ENCODE data around the gene DOCK3. TPM values are rescaled to one million over a fixed set of nuclear protein-coding genes. Genes with fewer than 3 reads are reported as not detected.

The DOCK3 gene
- polyA plus RNA-seq, 1 donor from 2014 or later, result 15.6 TPM

DNA sequence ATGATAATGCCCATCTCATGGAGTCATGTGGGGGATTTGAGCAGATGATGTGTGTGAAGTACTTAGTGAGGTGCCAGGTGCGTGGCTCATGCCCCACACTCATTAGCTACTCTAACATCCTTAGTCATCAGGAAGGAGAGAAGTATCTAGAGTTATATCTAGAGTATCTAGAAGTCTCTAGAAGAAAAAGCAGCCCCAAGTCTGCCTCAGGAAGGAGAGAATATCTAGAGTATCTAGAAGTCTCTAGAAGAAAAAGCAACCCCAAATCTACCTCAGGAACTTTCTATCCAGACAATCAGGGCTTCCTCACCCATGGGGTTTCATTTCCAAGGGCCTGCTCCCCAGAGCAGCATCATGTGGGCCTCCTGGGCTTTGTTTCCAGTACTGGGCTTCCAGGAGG, 24.7 kb upstream of the DOCK3 start:
- Histone ChIP-seq H3K9me3 (ENCODE audit: low read length) (no peaks in the 10 kb centered on the region), H3K9ac (ENCODE audit: low read length) (no peak overlapping the region), H2AFZ (ENCODE audit: low read depth, low read length) (no peak overlapping the region), H3K9me2 (ENCODE audit: insufficient read depth, low read length) (no peaks in the 10 kb centered on the region), H3K36me3 (ENCODE audit: insufficient read depth, low read length) (no peaks in the 10 kb centered on the region), H4K20me1 (ENCODE audit: insufficient read depth) (no peaks in the 10 kb centered on the region), H3K4me2 (ENCODE audit: low read length) (no peak overlapping the region), H3K27me3 (ENCODE audit: insufficient read depth, low read depth, low read length) (no peaks in the 10 kb centered on the region), H3F3A (ENCODE audit: insufficient read depth, low read length, poor library complexity, severe bottlenecking) (no peaks in the 10 kb centered on the region), H3K4me3 (ENCODE audit: low read length) (no peak overlapping the region), H3K27ac (ENCODE audit: low read length) (no peak overlapping the region), H3K79me2 (replicated peaks; ENCODE audit: insufficient read depth, low read length) (no peaks in the 10 kb centered on the region)
- TF ChIP-seq MXI1 (conservative IDR thresholded peaks at IDR 0.05; ENCODE audit: poor library complexity, severe bottlenecking) (no peak), EP300 (conservative IDR thresholded peaks at IDR 0.05; ENCODE audit: poor library complexity, severe bottlenecking) (no peak), SMC3 (conservative IDR thresholded peaks at IDR 0.05; ENCODE audit: poor library complexity) (no peak), EZH2 (IDR thresholded peaks at IDR 0.05; ENCODE audit: borderline replicate concordance, insufficient read depth, low read length, poor library complexity, severe bottlenecking) (no peak), TAF1 (IDR thresholded peaks at IDR 0.05; ENCODE audit: low read depth) (no peak)

DNA sequence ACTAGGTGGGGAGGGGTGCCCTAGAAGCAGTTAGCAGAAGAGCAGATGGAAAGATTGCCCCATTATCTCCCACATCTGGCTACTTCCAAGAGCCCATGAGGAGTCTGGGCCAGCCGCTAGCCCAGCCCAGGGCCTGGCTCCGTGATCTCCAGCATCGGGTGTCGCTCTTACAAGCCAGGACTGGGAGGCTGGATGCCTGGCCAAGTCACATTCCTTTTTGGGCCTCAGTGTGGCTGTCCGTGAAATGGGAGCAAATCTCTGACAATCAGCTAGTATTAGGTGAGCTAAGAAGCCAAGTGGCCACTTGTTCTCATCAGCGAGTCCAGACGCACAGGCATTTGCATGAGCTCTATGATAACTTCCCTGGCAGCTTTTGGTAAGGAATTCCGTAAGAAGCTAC, 23.3 kb upstream of the DOCK3 start:
- Histone ChIP-seq H3K27me3 (ENCODE audit: insufficient read depth, low read depth, low read length) (no peaks in the 10 kb centered on the region), H3K4me3 (ENCODE audit: low read length) (no peak overlapping the region), H3K27ac (ENCODE audit: low read length) (no peak overlapping the region), H4K20me1 (ENCODE audit: insufficient read depth) (no peaks in the 10 kb centered on the region), H3F3A (ENCODE audit: insufficient read depth, low read length, poor library complexity, severe bottlenecking) (no peaks in the 10 kb centered on the region), H3K4me2 (ENCODE audit: low read length) (no peak overlapping the region), H3K9ac (ENCODE audit: low read length) (no peak overlapping the region), H3K9me3 (ENCODE audit: low read length) (no peaks in the 10 kb centered on the region), H3K36me3 (ENCODE audit: insufficient read depth, low read length) (no peaks in the 10 kb centered on the region), H3K79me2 (replicated peaks; ENCODE audit: insufficient read depth, low read length) (no peaks in the 10 kb centered on the region), H2AFZ (ENCODE audit: low read depth, low read length) (no peak overlapping the region), H3K9me2 (ENCODE audit: insufficient read depth, low read length) (no peaks in the 10 kb centered on the region)
- TF ChIP-seq EP300 (conservative IDR thresholded peaks at IDR 0.05; ENCODE audit: poor library complexity, severe bottlenecking) (no peak), RAD21 (conservative IDR thresholded peaks at IDR 0.05) (no peak), EZH2 (IDR thresholded peaks at IDR 0.05; ENCODE audit: borderline replicate concordance, insufficient read depth, low read length, poor library complexity, severe bottlenecking) (no peak), MXI1 (conservative IDR thresholded peaks at IDR 0.05; ENCODE audit: poor library complexity, severe bottlenecking) (no peak), POLR2AphosphoS5 (IDR thresholded peaks at IDR 0.05) (no peak), SMC3 (conservative IDR thresholded peaks at IDR 0.05; ENCODE audit: poor library complexity) (no peak), TAF1 (IDR thresholded peaks at IDR 0.05; ENCODE audit: low read depth) (no peak)
- TF ChIP-seq, protein P1, sequence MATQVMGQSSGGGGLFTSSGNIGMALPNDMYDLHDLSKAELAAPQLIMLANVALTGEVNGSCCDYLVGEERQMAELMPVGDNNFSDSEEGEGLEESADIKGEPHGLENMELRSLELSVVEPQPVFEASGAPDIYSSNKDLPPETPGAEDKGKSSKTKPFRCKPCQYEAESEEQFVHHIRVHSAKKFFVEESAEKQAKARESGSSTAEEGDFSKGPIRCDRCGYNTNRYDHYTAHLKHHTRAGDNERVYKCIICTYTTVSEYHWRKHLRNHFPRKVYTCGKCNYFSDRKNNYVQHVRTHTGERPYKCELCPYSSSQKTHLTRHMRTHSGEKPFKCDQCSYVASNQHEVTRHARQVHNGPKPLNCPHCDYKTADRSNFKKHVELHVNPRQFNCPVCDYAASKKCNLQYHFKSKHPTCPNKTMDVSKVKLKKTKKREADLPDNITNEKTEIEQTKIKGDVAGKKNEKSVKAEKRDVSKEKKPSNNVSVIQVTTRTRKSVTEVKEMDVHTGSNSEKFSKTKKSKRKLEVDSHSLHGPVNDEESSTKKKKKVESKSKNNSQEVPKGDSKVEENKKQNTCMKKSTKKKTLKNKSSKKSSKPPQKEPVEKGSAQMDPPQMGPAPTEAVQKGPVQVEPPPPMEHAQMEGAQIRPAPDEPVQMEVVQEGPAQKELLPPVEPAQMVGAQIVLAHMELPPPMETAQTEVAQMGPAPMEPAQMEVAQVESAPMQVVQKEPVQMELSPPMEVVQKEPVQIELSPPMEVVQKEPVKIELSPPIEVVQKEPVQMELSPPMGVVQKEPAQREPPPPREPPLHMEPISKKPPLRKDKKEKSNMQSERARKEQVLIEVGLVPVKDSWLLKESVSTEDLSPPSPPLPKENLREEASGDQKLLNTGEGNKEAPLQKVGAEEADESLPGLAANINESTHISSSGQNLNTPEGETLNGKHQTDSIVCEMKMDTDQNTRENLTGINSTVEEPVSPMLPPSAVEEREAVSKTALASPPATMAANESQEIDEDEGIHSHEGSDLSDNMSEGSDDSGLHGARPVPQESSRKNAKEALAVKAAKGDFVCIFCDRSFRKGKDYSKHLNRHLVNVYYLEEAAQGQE (IDR thresholded peaks at IDR 0.05; ENCODE audit: borderline replicate concordance), result no peak
- TF ChIP-seq, protein P2, sequence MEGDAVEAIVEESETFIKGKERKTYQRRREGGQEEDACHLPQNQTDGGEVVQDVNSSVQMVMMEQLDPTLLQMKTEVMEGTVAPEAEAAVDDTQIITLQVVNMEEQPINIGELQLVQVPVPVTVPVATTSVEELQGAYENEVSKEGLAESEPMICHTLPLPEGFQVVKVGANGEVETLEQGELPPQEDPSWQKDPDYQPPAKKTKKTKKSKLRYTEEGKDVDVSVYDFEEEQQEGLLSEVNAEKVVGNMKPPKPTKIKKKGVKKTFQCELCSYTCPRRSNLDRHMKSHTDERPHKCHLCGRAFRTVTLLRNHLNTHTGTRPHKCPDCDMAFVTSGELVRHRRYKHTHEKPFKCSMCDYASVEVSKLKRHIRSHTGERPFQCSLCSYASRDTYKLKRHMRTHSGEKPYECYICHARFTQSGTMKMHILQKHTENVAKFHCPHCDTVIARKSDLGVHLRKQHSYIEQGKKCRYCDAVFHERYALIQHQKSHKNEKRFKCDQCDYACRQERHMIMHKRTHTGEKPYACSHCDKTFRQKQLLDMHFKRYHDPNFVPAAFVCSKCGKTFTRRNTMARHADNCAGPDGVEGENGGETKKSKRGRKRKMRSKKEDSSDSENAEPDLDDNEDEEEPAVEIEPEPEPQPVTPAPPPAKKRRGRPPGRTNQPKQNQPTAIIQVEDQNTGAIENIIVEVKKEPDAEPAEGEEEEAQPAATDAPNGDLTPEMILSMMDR (IDR thresholded peaks at IDR 0.05; ENCODE audit: poor library complexity, severe bottlenecking), result no peak

All from neural cell (in vitro differentiated cells).